HG03571 (cell line): ENCODE data around the gene FNBP1L.
"Not testable (repeated sequence)": the region's sequence is repeated elsewhere in the genome, so short reads cannot be mapped to it uniquely, and the experiment has no call there.

Experiments used
- ATAC-seq: cut with Tn5 transposase; IDR thresholded peaks from one replicate; pipeline ENCODE4 v1.9.1; 2021; ENCODE audit not compliant: unreplicated experiment

Gene FNBP1L

DNA sequence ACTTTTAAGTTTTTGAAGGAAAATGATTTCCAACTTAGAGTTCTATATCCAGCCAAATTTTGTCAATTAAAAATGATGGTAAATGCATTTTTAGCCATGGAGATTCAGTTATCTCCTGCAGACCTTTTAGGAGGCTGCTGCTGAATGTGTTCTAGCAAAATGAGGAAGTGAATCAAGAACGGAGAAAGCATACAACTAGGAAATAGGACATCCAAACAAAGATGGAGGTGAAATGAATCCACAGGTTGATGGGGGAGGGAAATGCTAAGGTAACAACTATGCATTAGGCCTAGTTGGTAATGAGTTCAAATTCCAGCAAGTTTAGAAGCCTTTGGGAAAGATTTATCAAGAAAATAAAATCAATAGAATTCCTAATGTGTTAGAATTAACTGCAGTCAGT lies 80.5 kb downstream of the FNBP1L start:
- ATAC-seq, result no peak

DNA sequence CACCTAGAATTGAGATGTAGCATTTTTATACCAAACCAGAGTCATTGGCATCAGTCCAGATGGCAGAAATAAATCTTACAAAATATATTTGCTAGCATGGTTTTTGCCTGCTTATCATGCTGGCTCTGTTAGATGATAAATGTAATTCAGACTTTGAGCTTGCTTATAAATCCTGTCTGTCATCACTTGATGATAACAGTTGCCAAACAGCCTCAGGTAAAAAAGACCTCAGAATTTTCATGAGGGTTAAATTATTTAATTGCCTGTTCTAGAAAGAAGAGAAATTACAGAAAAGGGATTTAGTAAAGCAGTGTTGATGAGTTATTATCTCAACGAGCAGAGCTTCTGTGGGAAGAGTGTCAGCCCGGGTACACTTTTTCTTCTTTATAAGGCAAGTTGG lies 83.3 kb downstream of the FNBP1L start:
- no peak for ATAC-seq

DNA sequence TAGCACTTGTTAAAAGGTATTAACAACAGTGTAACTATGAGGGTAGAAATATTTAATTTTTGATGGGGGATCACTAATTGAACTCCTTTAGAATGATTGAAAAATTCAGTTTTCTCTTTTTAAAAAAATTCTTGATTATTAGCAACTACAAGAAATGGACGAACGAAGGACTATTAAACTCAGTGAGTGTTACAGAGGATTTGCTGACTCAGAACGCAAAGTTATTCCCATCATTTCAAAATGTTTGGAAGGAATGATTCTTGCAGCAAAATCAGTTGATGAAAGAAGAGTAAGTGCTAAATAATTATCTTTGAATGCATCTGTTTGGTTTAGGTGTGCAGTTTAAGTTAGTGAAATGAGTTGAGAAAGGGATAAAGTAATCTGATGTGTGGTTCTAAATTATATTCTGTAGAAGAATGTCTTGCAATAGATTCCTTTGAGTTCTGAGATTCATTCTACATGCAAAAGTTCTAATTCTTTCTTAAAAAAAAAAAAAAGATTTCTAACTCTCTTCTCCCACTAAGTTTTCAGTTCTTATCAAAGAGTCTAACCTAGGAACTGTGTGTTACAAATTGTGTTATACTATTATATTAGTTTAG lies 85.0 kb downstream of the FNBP1L start:
- ATAC-seq, result no peak

DNA sequence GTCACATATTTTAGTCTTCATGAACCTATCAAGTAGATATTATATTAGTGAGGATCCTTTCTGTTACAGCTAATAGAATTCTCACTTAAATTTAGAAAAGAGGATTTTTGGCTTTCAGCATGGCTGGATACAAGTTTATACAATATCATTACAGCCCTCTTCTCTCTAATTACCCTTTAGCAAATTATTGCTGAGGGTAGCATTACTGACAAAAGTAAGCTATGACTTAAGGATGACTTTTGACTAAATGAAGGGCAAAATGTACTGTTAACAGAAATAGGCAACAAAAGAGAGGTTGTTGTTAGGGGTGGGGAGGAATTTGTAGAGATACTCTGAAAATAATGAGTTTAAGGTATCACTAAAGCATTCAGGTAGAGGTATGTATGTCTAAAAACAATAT lies 85.8 kb downstream of the FNBP1L start:
- no peak for ATAC-seq

DNA sequence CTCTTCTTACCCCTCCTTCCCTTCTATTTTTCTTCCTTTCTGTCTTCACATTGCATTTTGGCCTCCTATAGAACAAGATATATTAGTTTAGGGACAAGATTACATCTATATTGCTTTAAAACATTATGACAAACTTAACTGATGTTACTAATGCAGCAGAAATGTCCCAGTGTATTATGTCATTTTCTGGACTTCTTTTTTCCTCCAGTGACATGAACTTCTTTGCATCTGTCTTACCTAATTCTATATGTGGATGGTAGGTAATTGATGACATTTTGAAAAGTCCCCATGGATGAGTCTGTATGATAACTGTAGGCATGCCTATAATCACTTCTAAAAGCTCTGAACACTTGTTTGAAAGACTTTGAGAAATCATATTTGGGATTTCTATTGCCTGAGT lies 89.5 kb downstream of the FNBP1L start:
- ATAC-seq, result no peak

DNA sequence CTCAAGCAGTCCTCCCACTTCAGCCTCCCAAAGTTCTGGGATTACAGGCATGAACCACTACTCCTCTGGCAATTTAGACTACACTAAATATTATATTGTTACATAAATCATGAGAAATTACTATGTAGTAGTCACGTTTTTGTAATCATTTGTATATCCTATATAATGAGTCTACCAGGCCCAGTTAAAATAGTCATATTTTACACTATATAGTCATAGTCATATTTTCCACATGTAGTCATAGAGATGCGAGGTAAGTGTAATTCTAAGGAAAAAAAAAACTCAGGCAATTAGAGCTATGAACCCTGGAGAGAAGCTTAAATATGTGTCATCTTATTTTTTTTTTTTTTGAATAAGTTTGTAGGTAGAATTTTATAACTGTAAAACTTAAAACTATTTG lies 90.0 kb downstream of the FNBP1L start:
- no peak for ATAC-seq

DNA sequence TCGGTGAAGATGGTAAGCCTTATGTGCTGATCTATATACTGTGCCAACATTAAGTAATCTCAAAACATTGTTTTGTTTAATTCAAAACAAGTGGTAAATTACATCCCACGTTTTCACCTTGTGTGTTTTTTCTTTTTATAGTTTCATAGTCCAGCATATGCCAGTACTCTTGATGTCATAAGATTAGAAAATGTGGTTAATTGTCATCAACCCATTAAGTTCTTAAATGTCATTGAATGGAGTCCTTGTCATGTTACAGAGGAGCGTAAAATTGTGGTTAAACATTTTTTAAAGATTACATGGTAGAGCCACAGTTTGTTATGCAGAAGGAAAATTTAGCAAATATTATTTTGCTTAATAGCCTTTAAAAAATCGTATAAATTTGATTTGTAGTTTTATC lies 93.1 kb downstream of the FNBP1L start:
- no peak for ATAC-seq

DNA sequence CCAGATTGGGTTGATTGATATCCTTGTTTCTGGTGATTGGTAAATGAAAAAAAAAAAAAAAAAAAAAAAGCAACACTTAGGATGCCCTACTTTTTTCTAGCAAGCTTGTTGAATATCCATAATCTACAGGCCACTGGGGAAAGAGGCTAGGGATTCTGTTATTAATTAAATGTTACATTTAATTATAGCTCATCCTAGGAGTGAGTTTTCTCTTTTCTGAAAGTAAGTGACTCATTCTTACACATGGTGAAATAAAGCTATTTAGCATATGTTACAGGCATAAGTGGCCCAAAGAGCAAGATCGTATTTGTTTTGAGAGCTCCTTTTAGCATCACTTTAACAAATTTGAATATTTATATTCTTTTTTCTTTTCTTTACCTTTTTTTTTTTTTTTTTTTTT lies 94.5 kb downstream of the FNBP1L start:
- no peak for ATAC-seq

DNA sequence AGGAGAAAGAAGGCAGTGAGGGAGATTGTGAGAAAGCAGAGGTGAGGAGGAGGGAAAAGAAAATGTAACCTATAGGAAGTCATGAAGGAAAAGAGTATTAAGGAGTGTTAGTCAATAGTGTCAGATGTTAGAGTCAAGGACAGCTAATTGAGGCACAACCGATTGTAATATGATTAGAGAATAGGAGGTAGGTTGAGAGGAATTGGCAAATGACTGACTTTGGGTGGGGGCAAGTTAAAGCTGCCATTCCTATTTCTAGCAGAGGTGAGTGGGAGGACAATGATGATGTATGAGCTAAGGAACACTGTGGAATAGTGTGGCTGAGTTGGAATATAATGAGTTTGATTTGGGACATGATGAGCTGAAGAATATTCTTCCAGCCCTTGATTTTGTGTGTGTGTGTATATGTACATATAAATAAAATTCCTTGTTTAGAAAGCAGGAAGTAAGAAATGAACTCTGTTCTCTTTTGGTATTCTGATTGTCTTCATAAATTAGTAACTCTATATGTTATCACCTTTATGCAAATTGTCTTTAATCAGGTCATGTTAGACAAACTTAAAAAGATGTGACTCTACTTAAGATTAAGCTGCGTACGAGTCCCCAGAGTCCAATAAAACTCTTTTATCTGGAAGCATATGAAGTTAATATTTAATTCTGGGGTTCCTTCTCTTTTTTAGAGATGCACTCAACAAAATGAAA lies 98.4 kb downstream of the FNBP1L start:
- no peak for ATAC-seq

DNA sequence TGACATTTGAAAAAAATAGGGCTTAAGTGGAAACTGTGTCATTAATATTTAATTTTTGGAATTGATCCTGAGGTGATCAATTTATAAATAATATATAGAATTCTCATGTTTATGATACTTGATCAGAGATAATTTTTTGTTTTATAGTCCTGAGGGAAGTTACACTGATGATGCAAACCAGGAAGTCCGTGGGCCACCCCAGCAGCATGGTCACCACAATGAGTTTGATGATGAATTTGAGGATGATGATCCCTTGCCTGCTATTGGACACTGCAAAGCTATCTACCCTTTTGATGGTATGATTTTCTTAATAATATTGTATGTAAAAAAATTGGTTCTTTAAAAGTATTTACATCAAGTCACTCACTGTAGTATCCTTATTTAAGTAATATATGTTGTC lies 101.2 kb downstream of the FNBP1L start:
- ATAC-seq, result no peak

DNA sequence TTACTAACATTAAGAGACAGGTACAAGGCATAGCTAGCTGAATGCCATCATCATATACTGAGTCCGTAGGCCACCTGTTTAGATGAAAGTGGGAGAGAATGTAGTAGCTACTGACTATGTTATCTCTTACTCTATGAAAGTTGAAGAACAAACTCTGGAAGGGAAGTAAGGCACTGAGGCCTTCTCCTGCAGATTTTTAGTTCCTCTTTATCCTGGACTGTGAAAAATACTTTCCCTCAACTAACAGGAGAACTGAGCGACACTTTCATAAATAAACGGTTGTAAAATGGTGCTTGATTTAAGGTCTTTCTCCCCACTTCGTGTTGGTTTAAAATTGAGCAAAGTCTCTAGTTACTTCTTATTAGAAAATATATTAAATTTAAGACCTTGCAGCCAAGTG lies 101.9 kb downstream of the FNBP1L start:
- ATAC-seq, result no peak

DNA sequence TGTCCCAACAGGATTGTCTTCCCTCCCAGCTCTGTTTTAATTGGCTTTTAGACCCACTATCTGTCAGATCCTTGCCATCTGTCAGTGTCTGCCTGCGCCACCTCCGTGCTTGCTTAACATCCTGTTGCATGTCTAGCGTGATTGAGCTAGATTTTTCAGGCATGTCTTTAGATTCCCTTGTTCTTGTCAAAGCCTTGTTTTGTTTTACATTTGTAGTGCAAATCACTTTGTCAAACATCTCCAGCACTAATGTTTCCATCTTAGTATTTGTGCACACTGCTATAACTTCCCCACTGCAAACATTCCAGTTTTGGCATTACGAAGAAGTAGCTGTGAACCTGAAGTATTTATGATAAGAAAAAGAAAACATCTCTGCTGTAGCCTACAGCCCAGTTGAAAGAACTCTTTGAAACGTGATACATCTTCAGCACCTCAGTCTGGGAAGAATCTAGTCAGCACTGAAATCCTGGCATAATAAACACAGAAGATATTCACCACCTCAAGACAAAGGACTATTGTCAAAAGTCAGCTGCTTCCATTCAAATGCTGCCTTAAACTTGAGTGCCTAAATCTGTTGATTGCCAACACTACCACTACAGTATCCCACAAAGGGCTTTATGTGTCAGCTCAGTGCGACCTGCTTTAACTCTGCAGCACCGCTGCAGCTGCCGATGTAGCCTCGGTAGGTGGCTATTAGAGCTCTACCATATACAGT lies 105.0 kb downstream of the FNBP1L start:
- ATAC-seq, result no peak

DNA sequence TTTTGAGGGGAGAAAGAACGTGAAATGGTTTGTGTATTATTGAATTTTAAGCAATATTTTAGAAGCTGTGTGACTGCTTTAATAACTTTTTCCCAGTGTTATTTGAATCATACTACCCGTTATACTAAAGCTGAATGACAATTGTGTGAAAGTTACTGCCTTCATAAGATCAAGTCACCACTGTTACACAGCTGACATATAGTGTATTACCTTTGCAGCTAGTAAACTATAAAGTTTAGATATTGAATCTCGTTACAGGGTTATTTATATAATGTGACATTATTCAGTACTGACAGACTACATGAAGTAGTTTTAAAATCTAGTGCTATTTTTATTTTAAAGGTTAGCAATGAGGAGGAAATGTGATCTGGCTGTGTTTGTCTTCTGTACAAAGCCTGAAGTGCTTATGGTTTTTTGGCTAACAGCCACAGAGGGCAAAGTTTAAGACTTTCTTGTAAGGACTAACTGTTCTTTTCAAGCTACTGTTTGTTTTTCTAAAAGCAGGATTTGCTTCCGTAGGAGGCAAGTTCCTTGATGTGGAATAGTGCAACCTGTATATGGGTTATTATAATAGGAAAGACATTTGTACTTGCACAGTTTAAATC lies 106.1 kb downstream of the FNBP1L start:
- not testable (repeated sequence) for ATAC-seq

DNA sequence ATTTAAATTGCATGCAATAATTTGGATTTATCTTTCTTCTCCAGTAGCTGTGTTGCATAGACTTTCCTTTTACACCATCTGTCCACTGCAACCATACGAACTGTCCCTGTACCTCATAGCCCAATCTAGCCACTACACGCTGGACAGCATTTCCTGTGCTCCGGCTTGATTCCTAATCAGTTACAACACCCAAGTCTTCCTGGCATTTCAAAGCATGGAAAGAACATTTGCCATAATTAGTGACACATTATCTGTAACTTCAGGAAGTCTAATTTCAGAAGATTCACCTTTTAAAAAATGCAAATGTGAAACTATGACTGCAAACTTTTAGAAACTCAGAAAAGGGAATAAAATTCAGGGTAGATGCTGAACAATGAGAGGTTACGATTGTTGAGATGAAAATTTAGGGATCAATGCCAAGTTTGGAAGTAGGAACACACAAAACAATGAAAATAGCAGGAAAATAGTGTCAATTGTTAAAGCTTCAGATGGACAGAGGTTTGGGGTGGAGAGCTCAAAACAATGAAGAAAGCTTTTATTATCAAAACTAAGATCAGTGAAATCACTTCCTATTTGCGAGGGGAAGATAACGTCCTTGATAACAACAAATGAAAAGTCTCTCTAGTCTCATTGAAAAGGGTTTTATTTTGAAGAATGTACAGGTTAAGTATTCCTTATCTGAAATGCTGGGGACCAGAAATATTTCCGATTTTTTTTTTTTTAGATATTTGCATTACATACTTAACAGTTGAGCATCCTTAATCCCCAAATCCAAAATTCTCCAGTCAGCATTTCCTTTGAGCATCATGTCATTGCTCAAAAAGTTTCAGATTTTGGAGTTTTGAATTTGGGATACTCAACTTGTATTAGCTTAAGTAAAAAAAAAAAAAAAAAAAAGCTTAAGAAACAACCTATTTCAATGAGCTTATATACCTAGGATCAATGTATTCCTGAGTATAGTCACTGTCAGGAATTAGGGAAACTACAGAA lies 107.3 kb downstream of the FNBP1L start:
- ATAC-seq, result no peak

DNA sequence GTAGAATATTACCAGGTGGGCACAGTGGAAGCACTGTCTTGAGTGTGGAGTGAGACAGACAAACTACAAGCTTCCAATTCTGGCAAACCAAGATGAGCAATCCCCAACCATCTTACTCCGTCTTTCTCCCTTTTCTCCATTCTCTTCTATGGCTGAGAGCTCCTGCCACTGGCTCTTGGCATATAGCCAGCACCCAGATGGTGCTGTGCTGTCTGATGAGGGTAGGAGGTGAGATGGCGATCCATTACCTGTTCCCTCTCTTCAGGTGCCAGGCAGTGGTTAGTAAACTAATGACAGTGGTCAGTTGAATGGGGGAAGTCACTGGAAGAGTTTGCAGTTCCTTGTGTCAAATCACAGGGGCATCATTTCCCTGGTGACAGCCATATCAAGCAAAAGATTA lies 108.4 kb downstream of the FNBP1L start:
- no peak for ATAC-seq

DNA sequence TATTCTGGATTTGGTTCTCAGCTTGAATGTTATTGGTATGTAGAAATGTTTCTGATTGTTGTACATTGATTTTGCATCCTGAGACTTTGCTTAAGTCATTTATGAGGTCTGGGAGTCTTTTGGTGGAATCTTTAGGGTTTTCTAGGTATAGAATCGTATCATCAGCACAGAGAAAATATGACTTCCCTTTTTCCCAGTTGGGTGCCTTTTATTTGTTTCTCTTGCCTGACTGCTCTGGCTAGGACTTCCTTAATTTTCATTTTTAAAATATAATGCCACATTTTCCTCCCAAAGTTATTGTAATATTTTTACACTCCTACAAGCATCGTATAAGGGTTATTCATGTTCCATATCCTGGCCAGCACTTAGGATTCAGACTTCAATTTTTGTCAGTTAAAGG lies 111.1 kb downstream of the FNBP1L start:
- ATAC-seq, result no peak

DNA sequence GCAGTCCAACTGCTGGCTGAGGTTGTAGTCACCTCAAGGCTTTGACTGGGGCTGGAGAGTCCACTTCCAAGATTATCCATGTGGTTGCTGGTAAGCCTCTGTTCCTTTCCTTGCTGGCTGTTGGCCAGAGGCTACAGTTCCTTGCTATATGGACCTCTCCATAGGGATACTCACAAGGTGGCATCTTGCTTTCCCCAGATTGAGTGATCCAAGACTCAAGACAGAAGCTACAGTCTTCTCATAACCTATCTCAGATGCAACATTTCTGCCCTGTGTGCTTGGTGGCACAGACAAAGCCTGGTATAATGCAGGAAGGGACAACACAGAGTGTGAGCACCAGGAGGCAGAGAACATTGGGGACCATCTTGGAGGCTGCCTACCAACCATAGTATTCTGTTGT lies 111.8 kb downstream of the FNBP1L start:
- ATAC-seq, result no peak

DNA sequence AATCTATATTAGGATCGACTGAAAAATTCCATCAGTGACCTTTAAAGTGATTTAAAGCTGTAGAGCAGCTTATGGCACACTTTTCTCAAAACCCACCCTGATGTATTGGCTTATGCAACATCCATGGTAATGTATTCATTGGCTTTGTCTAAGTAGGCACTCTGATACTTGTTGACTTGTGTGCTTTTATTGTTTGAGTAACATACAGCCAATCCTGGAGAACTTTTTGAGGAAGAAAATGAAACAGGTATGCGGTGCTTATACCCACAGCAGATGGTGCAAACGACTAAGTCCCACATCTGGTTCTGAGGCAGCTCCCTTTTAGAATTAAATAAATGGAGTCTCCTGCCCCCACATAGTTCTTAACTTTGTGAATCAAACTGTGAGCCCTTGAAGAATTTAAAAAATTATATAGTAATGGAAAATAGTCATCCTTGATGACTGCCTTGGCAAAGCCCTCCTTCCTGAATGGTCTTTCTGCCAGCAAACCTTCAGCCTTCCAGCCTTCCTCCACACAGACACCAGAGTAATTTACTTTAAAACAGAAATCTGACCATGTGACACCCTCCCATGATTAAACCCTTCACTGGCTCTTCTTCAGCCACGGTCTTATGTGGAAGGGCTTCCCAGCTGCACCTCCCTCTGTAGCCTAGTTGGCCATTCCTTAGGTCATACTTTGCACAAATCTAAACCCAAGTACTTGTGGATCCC lies 117.7 kb downstream of the FNBP1L start:
- no peak for ATAC-seq

DNA sequence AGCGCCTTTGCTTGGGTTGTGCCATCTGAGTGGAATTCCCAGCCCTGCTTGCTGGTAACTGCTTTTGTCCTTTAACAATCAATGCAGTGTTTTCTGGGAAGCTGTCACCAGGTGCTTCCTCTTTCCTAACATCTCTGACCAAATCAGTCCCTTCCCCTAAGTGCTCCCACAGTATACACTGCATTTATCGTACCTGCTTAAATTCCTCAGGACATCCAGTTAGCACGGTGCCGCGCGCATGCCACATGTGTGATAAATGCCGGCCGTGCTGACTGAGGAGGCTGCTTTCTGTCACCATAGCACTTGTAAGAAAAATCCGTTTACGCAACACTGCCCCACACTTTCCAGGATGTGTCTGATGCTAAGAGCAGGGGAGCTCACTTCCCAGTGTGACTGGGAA lies 118.3 kb downstream of the FNBP1L start:
- ATAC-seq, result no peak

DNA sequence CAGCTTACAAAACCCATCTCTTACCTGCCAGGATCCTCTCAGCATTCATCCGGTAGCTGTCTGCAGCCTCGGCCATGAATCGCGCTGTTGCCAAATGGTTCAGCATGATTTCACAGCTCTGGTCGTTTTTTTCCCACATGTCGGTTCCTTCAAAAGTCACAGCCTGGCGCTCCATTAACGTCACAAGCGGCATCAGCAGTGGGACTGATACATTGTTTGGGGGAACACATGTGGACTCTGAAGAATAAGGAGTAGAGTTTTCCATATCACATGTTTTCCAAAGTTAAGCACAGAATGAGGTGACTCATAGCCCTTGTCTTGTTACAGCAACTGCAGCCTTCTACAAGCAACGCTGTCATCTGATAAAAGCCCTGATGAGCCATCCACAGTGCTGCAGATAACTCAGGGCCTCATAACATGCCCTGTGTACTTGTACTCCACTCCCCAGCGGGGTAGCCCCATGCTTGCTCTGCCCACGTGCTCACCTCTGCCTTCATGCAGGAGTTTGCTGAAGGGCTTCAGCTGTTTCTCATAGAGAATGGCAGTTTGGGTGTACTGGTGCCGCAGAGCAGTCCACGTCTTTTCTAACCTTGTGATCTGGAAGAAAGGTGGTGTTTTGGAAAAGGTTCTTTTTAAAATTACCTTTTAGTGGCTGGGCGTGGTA lies 119.5 kb downstream of the FNBP1L start:
- ATAC-seq, result no peak
